Neural cell (in vitro differentiated cells): Measurements from ENCODE around the gene IL12RB1. TPM values are rescaled to one million over a fixed set of nuclear protein-coding genes. Genes with fewer than 3 reads are reported as not detected.

Source experiments
- H2AFZ ChIP-seq: fragments of 200-600, 300-800 bp; sonication (generic), shearing (Covaris generic); 2 replicates; pipeline ENCODE4 v1.6.0; 2014; ENCODE audit warnings: low read depth, mild to moderate bottlenecking, antibody characterized with exemption, low read length, moderate library complexity
- H3F3A ChIP-seq: fragments of 200-600 bp; shearing (Covaris generic); 2 replicates; pipeline ENCODE4 v1.6.1; 2016; ENCODE audit warnings: mild to moderate bottlenecking, moderate library complexity, mixed read lengths, antibody characterized with exemption, low read length; ENCODE audit not compliant: insufficient read depth, poor library complexity, severe bottlenecking
- H3K27ac ChIP-seq: fragments of 200-600, 300-800 bp; sonication (generic), shearing (Covaris generic); 2 replicates; pipeline ENCODE4 v1.5.1; 2014; ENCODE audit warnings: mild to moderate bottlenecking, low read length, moderate library complexity
- H3K27me3 ChIP-seq: fragments of 300-800, 200-600 bp; sonication (generic), shearing (Covaris generic); 2 replicates; pipeline ENCODE4 v1.6.0; 2014; ENCODE audit warnings: mild to moderate bottlenecking, low read depth, low read length, moderate library complexity; ENCODE audit not compliant: insufficient read depth
- H3K36me3 ChIP-seq: fragments of 300-800, 200-600 bp; sonication (generic), shearing (Covaris generic); 2 replicates; pipeline ENCODE4 v1.5.1; 2014; ENCODE audit warnings: mild to moderate bottlenecking, antibody characterized with exemption, low read length, moderate library complexity; ENCODE audit not compliant: insufficient read depth
- H3K4me2 ChIP-seq: fragments of 300-800, 200-600 bp; sonication (generic), shearing (Covaris generic); 2 replicates; pipeline ENCODE4 v1.6.0; 2014; ENCODE audit warnings: mild to moderate bottlenecking, low read length
- H3K4me3 ChIP-seq: fragments of 300-800, 200-600 bp; sonication (generic), shearing (Covaris generic); 2 replicates; pipeline ENCODE4 v1.5.1; 2014; ENCODE audit warnings: mild to moderate bottlenecking, low read length, moderate library complexity
- H3K79me2 ChIP-seq: fragments of 200-600 bp; shearing (Covaris generic); replicated peaks from 2 replicates; pipeline ENCODE4 v1.6.0; 2014; ENCODE audit warnings: mild to moderate bottlenecking, low read length, moderate library complexity; ENCODE audit not compliant: insufficient read depth
- H3K9ac ChIP-seq: fragments of 300-800, 200-600 bp; sonication (generic), shearing (Covaris generic); 2 replicates; pipeline ENCODE4 v1.6.1; 2016; ENCODE audit warnings: mild to moderate bottlenecking, low read length, mixed read lengths
- H3K9me2 ChIP-seq: fragments of 200-600 bp; shearing (Covaris generic); 2 replicates; pipeline ENCODE4 v1.6.1; 2016; ENCODE audit warnings: mild to moderate bottlenecking, low read length, mixed read lengths; ENCODE audit not compliant: insufficient read depth
- H3K9me3 ChIP-seq: fragments of 200-600, 300-800 bp; sonication (generic), shearing (Covaris generic); 2 replicates; pipeline ENCODE4 v1.6.1; 2016; ENCODE audit warnings: mild to moderate bottlenecking, mixed run types, low read length, moderate library complexity, mixed read lengths
- H4K20me1 ChIP-seq: fragments of 200-600 bp; shearing (Covaris generic); 2 replicates; pipeline ENCODE4 v1.6.1; 2016; ENCODE audit warnings: mild to moderate bottlenecking, mixed run types; ENCODE audit not compliant: insufficient read depth
- CTCF ChIP-seq: fragments of 450-650 bp; IDR thresholded peaks from 2 replicates; pipeline ENCODE4 v1.5.1; 2014; ENCODE audit warnings: antibody characterized with exemption, mild to moderate bottlenecking, moderate library complexity; ENCODE audit not compliant: poor library complexity, severe bottlenecking
- EP300 ChIP-seq: fragments of 450-650 bp; conservative IDR thresholded peaks from 2 replicates; pipeline ENCODE4 v1.6.1; 2014; ENCODE audit warnings: antibody characterized with exemption, mild to moderate bottlenecking, moderate library complexity; ENCODE audit not compliant: poor library complexity, severe bottlenecking
- EZH2 ChIP-seq: fragments of 200-600, 300-800 bp; shearing (Covaris generic), sonication (generic); IDR thresholded peaks from 2 replicates; pipeline ENCODE4 v1.6.1; 2014; ENCODE audit warnings: antibody characterized with exemption, low read length, borderline replicate concordance, mild to moderate bottlenecking; ENCODE audit not compliant: insufficient read depth, poor library complexity, severe bottlenecking
- MXI1 ChIP-seq: fragments of 450-650 bp; conservative IDR thresholded peaks from 2 replicates; pipeline ENCODE4 v1.6.1; 2014; ENCODE audit warnings: antibody characterized with exemption, mild to moderate bottlenecking; ENCODE audit not compliant: poor library complexity, severe bottlenecking
- POLR2AphosphoS5 ChIP-seq: IDR thresholded peaks from 2 replicates; pipeline ENCODE4 v1.6.1; 2012
- RAD21 ChIP-seq: fragments of 450-650 bp; conservative IDR thresholded peaks from 2 replicates; pipeline ENCODE4 v1.6.1; 2014; ENCODE audit warnings: antibody characterized with exemption, mild to moderate bottlenecking, moderate library complexity
- REST ChIP-seq: IDR thresholded peaks from 2 replicates; pipeline ENCODE4 v1.6.1; 2012; ENCODE audit warnings: borderline replicate concordance
- SMC3 ChIP-seq: fragments of 450-650 bp; conservative IDR thresholded peaks from 2 replicates; pipeline ENCODE4 v1.6.1; 2014; ENCODE audit warnings: antibody characterized with exemption, mild to moderate bottlenecking, moderate library complexity; ENCODE audit not compliant: poor library complexity
- TAF1 ChIP-seq: IDR thresholded peaks from 2 replicates; pipeline ENCODE4 v1.6.1; 2012; ENCODE audit warnings: low read depth
- polyA plus RNA-seq: library from polyadenylated mRNA; depleted of rRNA; stranded (reverse); fragments of >200 nt; gene quantifications from 2 replicates; pipeline ENCODE4 v1.2.3, GENCODE V29; 2014

IL12RB1 gene
- polyA plus RNA-seq, 1 donor from 2014 or later, result not detected

- Histone ChIP-seq H3F3A (no peaks in the 10 kb centered on the region), H3K9me3 (no peaks in the 10 kb centered on the region), H3K27me3 (no peaks in the 10 kb centered on the region), H3K4me3 (no peak overlapping the region), H3K4me2 (no peak overlapping the region), H3K9me2 (no peaks in the 10 kb centered on the region), H3K9ac (no peak overlapping the region), H3K79me2 (no peaks in the 10 kb centered on the region), H4K20me1 (no peaks in the 10 kb centered on the region), H2AFZ (no peak overlapping the region), H3K27ac (no peak overlapping the region), H3K36me3 (no peaks in the 10 kb centered on the region)
- no peak for TF ChIP-seq CTCF
- no peak for TF ChIP-seq EZH2
- no peak for TF ChIP-seq SMC3
- no peak for TF ChIP-seq POLR2AphosphoS5
- no peak for TF ChIP-seq EP300
- no peak for TF ChIP-seq TAF1
- TF ChIP-seq MXI1, result no peak
- TF ChIP-seq REST, result no peak
- TF ChIP-seq RAD21, result no peak
These were observed 63.0 kb downstream of the IL12RB1 start for GRCh38 chr19:18023622-18024251.

- TF ChIP-seq CTCF, result no peak
- no peak for TF ChIP-seq MXI1
- TF ChIP-seq EZH2, result no peak
- TF ChIP-seq RAD21, result no peak
- no peak for TF ChIP-seq SMC3
- TF ChIP-seq TAF1, result no peak
- TF ChIP-seq POLR2AphosphoS5, result no peak
- TF ChIP-seq EP300, result no peak
- no peaks in the 10 kb centered on the region for H3K27me3 ChIP-seq
- no peaks in the 10 kb centered on the region for H4K20me1 ChIP-seq
- no peaks in the 10 kb centered on the region for H3K79me2 ChIP-seq
- no peaks in the 10 kb centered on the region for H3K36me3 ChIP-seq
- no peaks in the 10 kb centered on the region for H3K9me2 ChIP-seq
- H3K27ac ChIP-seq, result no peak overlapping the region
- H3K4me3 ChIP-seq, result no peak overlapping the region
- H3F3A ChIP-seq, result no peaks in the 10 kb centered on the region
- H3K9ac ChIP-seq, result no peak overlapping the region
- no peak overlapping the region for H3K4me2 ChIP-seq
- no peaks in the 10 kb centered on the region for H3K9me3 ChIP-seq
- no peak overlapping the region for H2AFZ ChIP-seq
These were observed 65.5 kb downstream of the IL12RB1 start for GRCh38 chr19:18021121-18021755.
